ENCODE data around the gene ZBTB9.

Gene ZBTB9

GRCh38 chr6:33454009-33454946, at the start of gene ZBTB9:
TSS of gene ZBTB9 (plus strand) at chr6:33454576. CDS start at chr6:33455101, 525 bp downstream.
- Mint-ChIP-seq H3K4me1 (peaks cover 19% of the 10 kb centered on the region), H3K27me3 (ENCODE audit: low read depth) (no peaks in the 10 kb centered on the region), H3K27ac (peak within 1 kb of the TSS; percentile 64 to 84 (median 80)), H3K9me3 (peaks cover 4% of the 10 kb centered on the region), H3K36me3 (ENCODE audit: low read depth) (peaks cover 36% of the 10 kb centered on the region), H3K4me3 (peak within 1 kb of the TSS; percentile 91 to 92 (median 92))
- no peak for TF ChIP-seq CTCF (IDR thresholded peaks at IDR 0.05; ENCODE audit: unreplicated experiment in 3 of 3)

- Mint-ChIP-seq H3K27me3 (ENCODE audit: low read depth) (no peaks in the 10 kb centered on the region), H3K36me3 (ENCODE audit: low read depth) (peaks cover 47% of the 10 kb centered on the region), H3K27ac (no peak overlapping the region), H3K4me1 (peaks cover 2% of the 10 kb centered on the region), H3K4me3 (no peak overlapping the region), H3K9me3 (no peaks in the 10 kb centered on the region)
- no peak for TF ChIP-seq CTCF (IDR thresholded peaks at IDR 0.05; ENCODE audit: unreplicated experiment in 3 of 3)
Observed at GRCh38 chr6:33404884-33405283, 49.5 kb upstream of the ZBTB9 start.

- Mint-ChIP-seq H3K4me1 (peaks cover 4% of the 10 kb centered on the region), H3K36me3 (ENCODE audit: low read depth) (peaks cover 41% of the 10 kb centered on the region), H3K27ac (no peak overlapping the region), H3K4me3 (no peak overlapping the region), H3K27me3 (ENCODE audit: low read depth) (no peaks in the 10 kb centered on the region), H3K9me3 (no peaks in the 10 kb centered on the region)
- TF ChIP-seq CTCF (IDR thresholded peaks at IDR 0.05; ENCODE audit: unreplicated experiment in 3 of 3), result no peak
Observed at GRCh38 chr6:33405386-33405940, 48.9 kb upstream of the ZBTB9 start.

GRCh38 chr6:33406126-33406525, 48.2 kb upstream of the ZBTB9 start:
- H3K27me3 Mint-ChIP-seq (ENCODE audit: low read depth), result no peaks in the 10 kb centered on the region
- peaks cover 38% of the 10 kb centered on the region for H3K36me3 Mint-ChIP-seq (ENCODE audit: low read depth)
- H3K4me1 Mint-ChIP-seq, result peaks cover 4% of the 10 kb centered on the region
- no peak overlapping the region for H3K4me3 Mint-ChIP-seq
- H3K9me3 Mint-ChIP-seq, result no peaks in the 10 kb centered on the region
- no peak for TF ChIP-seq CTCF (IDR thresholded peaks at IDR 0.05; ENCODE audit: unreplicated experiment in 3 of 3)
- no peak overlapping the region for H3K27ac Mint-ChIP-seq

GRCh38 chr6:33407132-33407718, 47.2 kb upstream of the ZBTB9 start:
- Mint-ChIP-seq H3K4me3 (no peak overlapping the region), H3K27me3 (ENCODE audit: low read depth) (no peaks in the 10 kb centered on the region), H3K9me3 (no peaks in the 10 kb centered on the region), H3K27ac (peak overlapping the region; percentile 31 to 68 (median 50)), H3K4me1 (peaks cover 12% of the 10 kb centered on the region), H3K36me3 (ENCODE audit: low read depth) (peaks cover 38% of the 10 kb centered on the region)
- TF ChIP-seq CTCF (IDR thresholded peaks at IDR 0.05; ENCODE audit: unreplicated experiment in 3 of 3), result peak in 2 of 3 experiments; percentile 18 to 47

All from nephron (organoid).